Upper lobe of right lung (tissue), 1 donor: ENCODE data around the gene PRPH2. TPM values are rescaled to one million over a fixed set of nuclear protein-coding genes. Genes with fewer than 3 reads are reported as not detected.
"Not testable (repeated sequence)": the region's sequence is repeated elsewhere in the genome, so short reads cannot be mapped to it uniquely, and the experiment has no call there.

Source experiments
- ATAC-seq: fragments of 200-7000 bp; cut with Tn5 transposase; one replicate; pipeline ENCODE4 v1.9.1; 2020; ENCODE audit warnings: mild to moderate bottlenecking, moderate library complexity
- DNase-seq: peaks from one replicate; pipeline ENCODE4 v3.0.0-alpha.2; 2020
- H3K27ac ChIP-seq: fragments of 200-600 bp; one replicate; pipeline ENCODE4 v1.8.0; 2022
- H3K27me3 ChIP-seq: fragments of 200-600 bp; one replicate; pipeline ENCODE4 v1.8.0; 2022; ENCODE audit warnings: mild to moderate bottlenecking
- H3K36me3 ChIP-seq: fragments of 200-600 bp; one replicate; pipeline ENCODE4 v1.8.0; 2022
- H3K4me1 ChIP-seq: fragments of 200-600 bp; one replicate; pipeline ENCODE4 v1.8.0; 2022
- H3K4me3 ChIP-seq: fragments of 200-600 bp; one replicate; pipeline ENCODE4 v1.8.0; 2022; ENCODE audit warnings: mild to moderate bottlenecking
- H3K9me3 ChIP-seq: fragments of 200-600 bp; one replicate; pipeline ENCODE4 v1.8.0; 2022
- CTCF ChIP-seq: fragments of 200-600 bp; IDR thresholded peaks from one replicate; pipeline ENCODE4 v1.8.0; 2022; ENCODE audit warnings: antibody characterized with exemption
- intact Hi-C: fragments of 100-400 bp; cut with DNase I; formaldehyde crosslinking; loops from one replicate; pipeline ENCODE4 v1.11.0; 2022
- total RNA-seq: library from RNA; stranded (reverse); fragmentation: NEBNext Ultra II Directional; extraction: Animal tissue kit (Norgen Biotek cat#: 25700); gene quantifications from one replicate; pipeline ENCODE4 v1.2.1, GENCODE V29; 2021
- donor health status: DM: no; HTN: yes; CAD: no; lungs with severe emphysema.

The PRPH2 gene
- total RNA-seq, 1 donor from 2014 or later = 1.2 TPM

- peaks cover 91% of the 10 kb centered on the region for H3K36me3 ChIP-seq
- TF ChIP-seq CTCF = no peak
These were observed 33.0 kb downstream of the PRPH2 start for GRCh38 chr6:42689371-42689770.

GRCh38 chr6:42688281-42688680, 34.1 kb downstream of the PRPH2 start:
- intact Hi-C loops = no loop called here
- no peaks in the 10 kb centered on the region for H3K27me3 ChIP-seq
- no peak overlapping the region for H3K27ac ChIP-seq
- peaks cover 91% of the 10 kb centered on the region for H3K36me3 ChIP-seq
- H3K4me1 ChIP-seq = peaks cover 12% of the 10 kb centered on the region
- no peak overlapping the region for H3K4me3 ChIP-seq
- no peak for ATAC-seq
- DNase-seq = no peak
- H3K9me3 ChIP-seq = no peaks in the 10 kb centered on the region
- no peak for TF ChIP-seq CTCF

More at GRCh38 chr6:42689371-42689770, 33.0 kb downstream of the PRPH2 start:
- no peak for DNase-seq
- Histone ChIP-seq H3K27ac (no peak overlapping the region), H3K9me3 (no peaks in the 10 kb centered on the region), H3K4me1 (peaks cover 12% of the 10 kb centered on the region), H3K27me3 (no peaks in the 10 kb centered on the region), H3K4me3 (no peak overlapping the region)
- ATAC-seq = no peak
- intact Hi-C loops = no loop called here

- no peak overlapping the region for H3K27ac ChIP-seq
- DNase-seq = no peak
- no peaks in the 10 kb centered on the region for H3K27me3 ChIP-seq
- H3K4me1 ChIP-seq = no peaks in the 10 kb centered on the region
- H3K36me3 ChIP-seq = peaks cover 99% of the 10 kb centered on the region
- no peak overlapping the region for H3K4me3 ChIP-seq
- intact Hi-C loops = loop anchor here (10.0 kb wide), 1 partner anchor 45 kb away; the partner anchor contains the start of gene PRPH2
- no peak for ATAC-seq
- TF ChIP-seq CTCF = no peak
- H3K9me3 ChIP-seq = no peaks in the 10 kb centered on the region
These were observed 43.0 kb downstream of the PRPH2 start for GRCh38 chr6:42679358-42679757.

- no peaks in the 10 kb centered on the region for H3K4me1 ChIP-seq
- H3K27ac ChIP-seq = no peak overlapping the region
- intact Hi-C loops = loop anchor here (10.0 kb wide), 1 partner anchor 50 kb away; the partner anchor contains the start of gene PRPH2
- no peak for ATAC-seq
- no peak for DNase-seq
- H3K36me3 ChIP-seq = peaks cover 100% of the 10 kb centered on the region
- no peaks in the 10 kb centered on the region for H3K27me3 ChIP-seq
- no peaks in the 10 kb centered on the region for H3K9me3 ChIP-seq
- TF ChIP-seq CTCF = no peak
- no peak overlapping the region for H3K4me3 ChIP-seq
These were observed 47.6 kb downstream of the PRPH2 start for GRCh38 chr6:42674780-42675179.

GRCh38 chr6:42674368-42674767, 48.0 kb downstream of the PRPH2 start:
- H3K36me3 ChIP-seq = peaks cover 100% of the 10 kb centered on the region

GRCh38 chr6:42664718-42665117, 57.7 kb downstream of the PRPH2 start:
- intact Hi-C loops = loop anchor here (10.0 kb wide), 1 partner anchor 210 kb away; the partner anchor contains the start of gene RPL7L1
- no peak for TF ChIP-seq CTCF
- peaks cover 87% of the 10 kb centered on the region for H3K36me3 ChIP-seq
- H3K9me3 ChIP-seq = no peaks in the 10 kb centered on the region
- H3K27ac ChIP-seq = no peak overlapping the region
- H3K4me3 ChIP-seq = no peak overlapping the region
- H3K4me1 ChIP-seq = peaks cover 3% of the 10 kb centered on the region
- ATAC-seq (no peak), DNase-seq (no peak)
- no peaks in the 10 kb centered on the region for H3K27me3 ChIP-seq

More at GRCh38 chr6:42674368-42674767, 48.0 kb downstream of the PRPH2 start:
- H3K4me1 ChIP-seq, H3K4me3 ChIP-seq, H3K27me3 ChIP-seq, ATAC-seq, DNase-seq, H3K27ac ChIP-seq, H3K9me3 ChIP-seq: not testable (repeated sequence)
- intact Hi-C loops = loop anchor here (10.0 kb wide), 1 partner anchor 50 kb away; the partner anchor contains the start of gene PRPH2
